Mesenteric fat pad (tissue), 1 donor: Measurements from ENCODE around the gene ZFP91. TPM values are rescaled to one million over a fixed set of nuclear protein-coding genes. Genes with fewer than 3 reads are reported as not detected.

Experiments
- DNase-seq: peaks from one replicate; pipeline ENCODE4 v3.0.0-alpha.2; 2020; ENCODE audit warnings: low spot score
- total RNA-seq: library from RNA; stranded (reverse); fragmentation: NEBNext Ultra II Directional; extraction: Animal tissue kit (Norgen Biotek cat#: 25700); gene quantifications from one replicate; pipeline ENCODE4 v1.2.1, GENCODE V29; 2021
- donor health status: DM: yes; HTN: yes; CAD: no.

The ZFP91 gene
- total RNA-seq, 1 donor from 2014 or later, result 58.7 TPM

DNA sequence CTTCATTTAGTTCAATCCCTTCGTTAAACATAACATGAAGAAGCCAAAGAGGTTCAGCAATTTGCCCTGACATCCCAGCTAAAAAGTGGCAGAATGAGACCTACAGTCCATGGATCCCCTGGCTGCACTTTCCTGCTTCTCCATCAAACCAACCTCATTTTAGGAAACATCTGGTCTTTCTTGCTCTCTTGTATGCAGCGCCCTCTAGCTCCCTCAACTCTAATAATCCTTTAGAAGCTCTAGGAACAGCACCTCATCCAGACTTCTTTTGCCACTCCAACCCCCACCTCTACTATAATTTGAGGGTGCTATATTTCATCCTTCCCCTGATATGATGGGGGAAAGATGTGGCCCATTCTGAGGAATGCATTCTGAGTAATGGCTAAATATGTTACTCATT is 51.0 kb downstream of the ZFP91 start:
- DNase-seq, result no peak

DNA sequence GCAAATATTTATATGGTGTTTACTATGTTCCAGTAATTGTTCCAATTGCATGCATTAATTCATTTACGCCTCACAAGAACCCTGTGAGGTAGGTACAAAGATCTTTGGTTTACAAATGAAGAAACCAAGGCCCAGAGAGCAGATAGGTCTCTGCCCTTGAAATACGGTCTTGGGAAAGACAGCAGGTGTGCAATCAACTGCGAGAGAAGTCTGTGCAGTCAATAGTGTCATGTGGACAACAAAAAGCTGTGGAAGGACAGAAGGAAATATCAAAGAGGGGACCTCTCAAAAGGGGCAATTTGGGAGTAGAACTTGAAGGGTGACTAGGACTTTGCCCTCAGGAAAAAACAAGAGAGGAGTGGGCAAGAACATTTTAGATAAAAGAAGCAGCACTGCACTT is 52.5 kb downstream of the ZFP91 start:
- no peak for DNase-seq

DNA sequence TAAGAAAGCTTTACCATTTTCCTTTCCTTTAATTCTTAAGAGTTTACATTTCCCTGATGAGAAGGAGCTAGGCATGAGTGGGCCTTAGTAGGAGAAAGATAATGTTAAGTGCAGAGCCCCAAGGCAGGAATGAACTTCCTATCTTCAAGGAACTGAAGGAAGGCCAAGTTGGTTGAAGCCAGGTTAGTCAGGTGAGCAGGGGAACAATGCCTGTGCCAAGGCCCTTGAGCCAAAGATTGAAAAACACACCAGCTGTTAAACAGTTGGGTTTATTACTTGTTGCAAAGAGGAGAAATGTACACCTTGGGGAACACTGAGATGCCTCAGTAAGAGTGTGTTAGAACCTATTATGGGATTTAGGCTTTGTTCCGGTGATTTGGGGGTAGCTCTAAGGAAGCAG is 53.6 kb downstream of the ZFP91 start:
- DNase-seq, result no peak

DNA sequence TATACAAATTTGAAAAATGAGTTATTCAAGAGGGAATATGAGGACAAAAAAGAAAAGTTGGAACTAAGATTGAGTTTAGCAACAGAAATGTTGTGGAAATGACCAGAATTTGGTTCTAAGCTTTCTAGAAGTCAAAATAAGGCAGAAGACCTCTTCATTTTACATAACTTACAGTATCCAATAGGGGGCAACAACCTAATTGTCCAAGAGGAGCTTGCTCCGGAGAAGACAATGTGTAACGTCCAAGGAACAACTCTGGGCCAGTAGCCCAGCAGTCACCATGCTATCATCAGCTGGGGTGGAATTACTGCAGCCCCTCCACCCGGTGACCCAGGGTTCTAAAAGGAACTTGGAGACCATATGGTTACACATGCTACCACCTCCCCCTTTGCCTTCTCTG is 57.7 kb downstream of the ZFP91 start:
- DNase-seq, result no peak

DNA sequence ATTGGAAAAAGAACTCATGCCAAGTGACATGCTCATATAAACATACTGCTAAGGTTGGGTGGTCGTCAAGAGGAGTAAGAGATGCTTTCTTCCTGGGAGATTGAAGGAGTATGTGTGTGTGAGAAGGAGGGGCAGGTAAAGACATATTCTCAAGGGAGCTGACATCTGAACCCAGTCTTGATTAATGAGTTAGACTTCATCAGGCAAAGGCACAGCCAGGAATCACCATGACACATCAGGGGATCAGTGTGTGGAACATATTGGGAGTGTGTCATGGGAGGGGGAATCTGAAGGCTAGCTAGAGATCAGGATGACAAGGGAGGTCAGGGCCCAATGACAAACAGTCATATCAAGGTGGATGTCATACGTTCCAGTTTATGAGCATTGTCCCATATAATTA is 58.5 kb downstream of the ZFP91 start:
- no peak for DNase-seq

DNA sequence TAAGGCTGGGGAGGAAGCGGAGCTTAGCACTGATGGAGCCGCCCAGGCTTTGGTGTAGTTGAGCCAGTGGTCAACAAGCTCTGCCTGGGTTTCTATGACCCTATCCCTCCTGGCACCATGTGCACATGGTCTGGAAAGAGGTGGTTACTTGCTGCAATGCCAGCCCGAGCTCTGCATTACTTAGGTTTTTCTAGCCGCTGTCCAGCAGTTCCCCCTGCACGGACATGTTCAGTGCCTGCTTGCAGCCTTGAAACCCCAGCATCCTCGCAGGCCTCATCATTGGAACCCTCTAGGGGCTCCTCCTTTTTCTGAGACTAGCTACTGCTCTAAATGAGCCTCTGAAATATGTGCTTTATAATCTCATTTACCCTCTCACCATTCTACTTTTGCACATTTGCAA is 60.2 kb downstream of the ZFP91 start:
- DNase-seq, result no peak

DNA sequence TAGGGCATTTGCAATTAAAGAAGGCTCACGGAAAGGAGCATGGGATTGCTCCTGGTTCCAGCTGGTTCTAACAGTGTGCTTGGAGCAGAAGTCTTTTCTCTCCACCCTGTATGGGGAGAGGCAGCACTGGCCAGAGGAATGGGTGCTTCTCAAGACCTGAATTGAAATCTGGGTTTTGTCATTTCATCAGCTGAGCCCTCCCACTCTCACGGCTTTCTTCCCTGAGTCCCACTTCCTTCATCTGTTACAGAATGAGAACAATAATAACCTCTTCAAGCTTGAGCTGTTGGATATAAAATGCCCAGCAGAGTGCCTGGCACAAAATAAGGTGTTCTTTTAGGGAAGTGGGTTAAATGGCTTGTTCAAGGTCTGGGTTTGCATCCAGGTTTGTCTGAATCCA is 60.8 kb downstream of the ZFP91 start:
- no peak for DNase-seq

DNA sequence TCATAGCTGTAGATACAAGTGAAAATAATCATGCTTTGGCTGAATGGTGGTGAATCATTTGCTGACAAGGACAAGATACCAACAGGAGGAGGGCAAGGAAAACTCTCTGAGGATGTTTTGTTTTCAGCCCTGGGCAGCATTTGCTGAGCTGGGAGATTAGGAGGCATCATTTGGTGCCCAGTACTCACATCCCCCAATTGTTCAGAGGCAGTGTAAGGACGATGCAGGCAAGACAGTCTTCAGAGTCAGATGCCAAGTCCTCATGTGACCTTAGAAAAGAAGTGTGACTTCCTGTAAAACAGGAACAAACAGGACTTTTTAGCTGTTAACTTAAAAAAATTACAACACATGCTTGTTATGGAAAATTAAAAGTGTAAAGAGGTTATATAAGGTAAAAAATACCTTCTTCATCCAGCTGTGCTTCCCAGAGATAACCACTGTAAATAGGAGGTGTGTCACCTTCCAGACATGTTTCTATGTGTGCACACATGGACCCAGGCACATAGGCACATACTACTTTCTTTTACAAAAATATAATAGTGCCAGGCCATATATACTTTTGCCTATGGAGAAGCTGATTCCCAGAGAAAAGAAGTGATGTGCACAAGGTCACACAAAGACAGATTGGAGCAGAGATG is 61.6 kb downstream of the ZFP91 start:
- DNase-seq, result no peak

DNA sequence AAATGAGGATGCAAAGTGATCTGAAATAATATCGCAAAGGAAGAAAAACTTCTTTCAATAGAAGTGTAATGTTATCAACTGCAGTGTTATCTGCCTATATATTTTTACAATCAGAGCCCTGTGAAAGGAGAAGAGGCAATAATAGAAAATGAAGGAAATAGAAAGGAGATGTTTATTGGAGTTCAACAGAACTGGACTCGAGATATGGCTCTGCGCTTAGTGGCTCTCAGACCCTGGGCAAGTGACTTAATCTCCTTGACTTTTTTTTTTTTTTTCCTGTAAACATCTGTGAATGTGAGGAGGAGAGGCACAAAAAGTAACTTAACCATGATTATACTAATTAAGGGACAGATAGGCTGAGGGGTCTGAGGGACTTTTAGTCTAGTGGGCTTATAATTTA is 62.5 kb downstream of the ZFP91 start:
- no peak for DNase-seq

DNA sequence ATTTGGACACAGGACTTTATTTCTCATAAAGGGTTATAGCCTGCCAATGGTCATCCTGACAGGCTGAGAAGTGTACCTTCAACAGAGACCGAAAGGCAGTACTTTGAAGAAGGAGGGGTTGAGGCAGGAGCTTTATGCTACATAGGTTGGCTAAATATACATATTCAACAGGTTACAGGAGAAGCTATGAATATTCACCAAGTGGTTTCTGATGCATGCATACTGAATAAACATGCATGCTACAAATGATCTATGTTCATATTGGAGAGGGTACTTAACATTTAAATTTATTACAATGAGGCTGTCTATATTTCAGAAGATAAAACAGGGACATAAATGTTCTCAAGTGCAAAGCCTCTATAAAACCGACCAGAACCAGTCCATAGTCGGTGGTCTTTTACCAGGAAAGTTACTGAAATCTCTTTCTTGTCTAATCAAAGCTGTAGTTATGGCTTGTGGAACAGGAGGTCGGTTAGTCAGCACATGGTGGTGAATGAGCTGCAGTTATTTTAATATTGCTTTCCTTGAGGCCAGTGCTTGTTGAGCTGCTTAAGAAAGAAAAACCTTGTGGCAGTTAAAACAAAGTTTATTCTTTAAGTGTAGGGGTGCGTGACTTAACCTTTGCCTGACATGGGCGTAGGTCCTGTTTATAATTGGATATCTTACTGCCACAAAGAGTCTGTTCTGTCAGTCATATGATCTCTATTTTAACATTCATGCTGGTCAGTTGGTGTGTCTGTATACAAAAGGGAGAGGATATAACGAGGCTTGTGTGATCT is 63.1 kb downstream of the ZFP91 start:
- no peak for DNase-seq

DNA sequence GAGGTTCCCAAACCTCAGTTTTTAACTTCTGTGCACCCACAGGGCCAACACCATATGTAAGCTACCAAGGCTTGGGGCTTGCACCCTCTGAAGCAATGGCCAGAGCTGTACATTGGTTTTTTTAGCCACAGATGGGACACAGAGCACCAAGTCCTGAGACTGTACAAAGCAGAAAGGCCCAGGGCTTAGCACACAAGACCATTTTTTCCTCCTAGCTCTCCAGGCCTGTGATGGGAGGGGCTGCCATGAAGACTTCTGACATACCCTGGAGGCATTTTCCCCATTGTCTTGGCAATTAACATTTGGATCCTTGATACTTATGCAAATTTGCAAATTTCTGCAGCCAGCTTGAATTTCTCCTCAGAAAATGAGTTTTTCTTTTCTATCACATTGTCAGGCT is 67.0 kb downstream of the ZFP91 start:
- DNase-seq, result no peak

DNA sequence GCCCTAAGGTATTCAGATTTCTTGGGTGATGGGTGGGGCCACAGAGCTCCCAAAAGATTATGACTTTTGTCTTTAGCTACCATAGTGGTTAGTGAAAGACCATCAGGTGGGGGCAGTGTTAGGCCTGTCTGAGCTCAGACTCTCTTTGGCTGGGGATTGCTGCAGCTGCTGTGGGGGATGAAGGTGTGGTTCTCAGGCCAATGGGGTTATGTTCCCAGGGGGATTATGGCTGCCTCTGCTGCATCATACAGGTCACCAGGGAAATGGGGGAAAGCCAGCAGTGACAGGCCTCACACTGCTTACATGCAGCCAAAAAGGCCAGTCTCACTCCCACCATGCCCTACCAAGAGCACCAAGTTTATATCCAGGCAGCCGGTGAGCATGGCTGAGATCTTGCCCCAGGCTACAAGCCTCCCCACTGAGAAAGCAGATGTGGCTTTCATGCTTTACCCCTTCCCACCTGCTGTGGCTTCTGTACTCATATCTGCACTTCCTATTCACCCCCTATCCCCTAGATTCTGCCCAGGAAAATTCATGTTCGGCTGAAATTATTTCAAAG is 68.4 kb downstream of the ZFP91 start:
- DNase-seq, result no peak

DNA sequence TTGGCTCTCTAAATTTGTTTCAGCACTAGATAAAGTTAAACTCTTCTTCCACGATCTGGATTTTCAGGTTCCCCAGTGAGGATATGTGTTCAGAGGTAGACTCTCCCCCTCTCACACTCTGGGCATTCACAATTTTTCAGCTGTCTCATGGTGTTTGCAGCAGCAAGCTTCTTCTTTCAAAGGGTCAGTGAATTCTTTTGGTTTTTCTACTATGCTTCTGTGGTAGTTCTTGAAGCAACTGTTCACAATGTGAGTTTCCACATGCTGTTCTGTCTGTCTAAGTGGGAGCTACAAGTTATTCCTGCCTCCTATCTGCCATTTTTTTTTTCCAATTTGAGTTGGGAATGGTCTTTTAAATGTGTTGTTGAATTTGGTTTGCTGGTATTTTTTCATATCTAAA is 69.0 kb downstream of the ZFP91 start:
- DNase-seq, result no peak

DNA sequence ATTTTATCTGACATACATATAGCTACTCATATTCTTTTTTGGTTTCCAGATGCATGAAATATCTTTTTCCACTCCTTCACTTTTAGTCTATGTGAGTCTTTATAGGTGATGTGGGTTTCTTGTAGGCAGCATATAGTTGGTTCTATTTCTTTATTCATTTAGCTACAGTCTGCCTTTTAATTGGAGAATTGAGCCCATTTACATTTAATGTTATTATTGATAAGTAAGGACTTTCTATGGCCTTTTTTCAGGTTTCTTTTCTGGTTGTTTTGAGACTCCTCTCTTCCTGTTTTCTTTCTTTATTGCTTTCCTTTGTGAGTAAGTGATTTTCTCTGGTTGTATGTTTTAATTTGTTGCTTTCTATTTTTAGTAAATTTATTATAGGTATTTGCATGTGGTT is 70.8 kb downstream of the ZFP91 start:
- DNase-seq, result no peak

DNA sequence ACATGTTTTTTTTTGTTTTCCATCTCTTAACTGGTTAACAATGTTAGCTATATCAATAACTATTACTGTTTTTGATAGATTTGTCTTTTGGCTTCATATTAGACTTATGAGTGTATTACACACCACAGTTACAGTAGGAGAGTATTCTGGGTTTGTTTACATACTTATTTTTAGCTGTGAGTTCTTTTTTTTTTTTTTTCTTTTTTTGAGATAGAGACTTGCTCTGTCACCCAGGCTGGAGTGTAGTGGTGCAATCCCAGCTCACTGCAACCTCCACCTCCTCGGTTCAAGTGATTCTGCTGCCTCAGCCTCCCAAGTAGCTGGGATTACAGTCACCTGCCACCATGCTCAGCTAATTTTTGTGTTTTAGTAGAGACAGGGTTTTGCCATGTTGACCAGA is 71.6 kb downstream of the ZFP91 start:
- DNase-seq, result no peak

DNA sequence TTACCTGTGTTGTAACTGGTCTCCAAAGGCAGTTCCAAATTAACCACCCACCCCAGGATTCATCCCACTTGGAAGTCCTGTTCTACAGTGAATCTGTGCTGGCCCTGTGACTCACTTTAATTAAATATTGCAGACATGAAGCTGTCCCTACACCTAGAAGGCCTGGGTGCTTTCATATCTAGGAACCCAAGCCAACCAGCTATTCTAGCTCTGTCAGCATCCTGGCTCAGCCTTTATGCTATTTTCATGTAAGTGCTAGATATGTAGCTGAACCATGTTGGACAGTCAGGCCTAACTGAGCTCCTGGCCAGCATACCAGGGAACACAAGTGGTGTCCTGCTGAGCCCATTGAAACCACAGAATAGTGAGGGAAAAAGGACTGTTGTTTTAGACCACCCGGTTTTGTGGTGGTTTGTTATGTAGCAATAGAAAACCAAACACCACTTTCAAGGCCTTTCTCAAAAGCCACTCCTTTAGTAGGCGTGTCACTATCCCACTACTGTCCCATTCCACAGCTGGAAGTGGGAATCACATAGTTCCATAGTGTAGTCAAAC is 73.9 kb downstream of the ZFP91 start:
- DNase-seq, result no peak

DNA sequence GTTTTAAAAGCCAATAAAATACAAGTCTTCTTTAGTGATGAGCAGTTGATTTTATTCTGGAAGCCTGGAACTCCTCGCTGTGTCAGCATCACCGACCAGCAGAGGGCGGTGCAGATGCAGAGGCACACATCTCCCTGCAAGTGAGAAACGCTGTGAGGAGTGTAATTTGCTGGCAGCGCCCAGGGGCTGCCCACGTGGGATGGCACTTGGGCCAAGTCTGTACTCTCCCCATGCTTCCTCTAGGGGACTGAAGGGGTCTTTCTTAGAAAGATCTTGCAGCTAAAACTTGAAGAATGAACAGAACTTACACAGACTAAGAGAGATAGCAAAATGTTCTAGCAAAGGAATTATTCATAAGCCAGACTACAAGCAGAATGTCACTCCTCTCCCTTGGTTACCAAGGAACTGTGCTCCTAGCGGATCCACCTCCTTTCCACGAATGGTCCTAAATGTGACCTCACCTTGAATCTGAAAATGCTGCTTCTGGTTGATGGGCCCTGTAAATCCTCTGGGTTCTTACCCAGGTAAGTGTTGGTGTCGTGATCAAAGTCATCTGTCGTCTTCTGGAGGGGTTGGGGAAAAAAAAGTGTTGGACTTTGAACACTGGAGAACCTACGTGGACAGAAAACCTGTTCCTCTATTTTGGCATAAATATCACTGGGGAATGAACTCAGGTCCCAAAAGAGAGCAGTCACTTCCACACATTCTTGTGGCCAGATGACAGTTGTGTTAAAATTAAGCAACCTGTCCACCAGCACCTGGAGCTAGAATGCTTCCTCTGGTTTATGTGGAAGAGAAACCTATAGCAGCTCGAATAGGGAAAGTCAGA is 75.4 kb downstream of the ZFP91 start:
- DNase-seq, result no peak

DNA sequence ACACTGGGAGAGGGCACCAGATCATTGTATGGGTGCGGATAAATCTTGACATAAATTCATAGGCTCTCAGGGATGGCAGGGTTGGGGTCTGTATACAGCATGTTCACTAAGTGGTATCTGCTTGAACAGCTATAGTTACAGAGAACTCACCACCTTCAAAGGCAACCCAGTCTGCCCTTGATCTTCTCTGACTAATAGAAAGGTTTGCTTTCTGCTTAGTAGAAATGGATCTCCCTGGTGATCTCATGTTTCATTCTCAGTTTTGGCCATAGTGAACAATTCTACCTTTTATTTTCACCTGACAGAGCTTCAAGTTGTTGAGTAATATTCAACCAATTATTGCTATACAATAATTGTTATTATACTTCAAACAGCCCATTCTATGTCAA is 76.0 kb downstream of the ZFP91 start:
- no peak for DNase-seq

DNA sequence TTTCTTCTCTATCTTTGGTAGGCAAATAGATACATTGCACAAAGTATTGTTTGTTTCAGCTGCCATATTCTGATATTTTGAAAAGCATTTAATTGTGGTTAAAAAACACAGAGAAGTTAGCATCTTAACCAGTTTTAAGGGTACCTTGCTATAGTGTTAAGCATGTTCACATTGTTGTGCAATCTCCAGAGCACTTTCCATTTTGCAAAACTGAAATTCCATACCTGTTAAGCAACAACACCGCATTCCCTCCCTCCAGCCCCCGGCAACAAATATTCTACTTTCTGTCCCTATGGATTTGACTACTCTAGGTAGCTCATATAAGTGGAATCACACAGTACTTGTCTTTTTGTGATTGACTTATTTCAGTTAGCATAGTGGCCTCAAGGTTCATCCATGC is 77.5 kb downstream of the ZFP91 start:
- no peak for DNase-seq

DNA sequence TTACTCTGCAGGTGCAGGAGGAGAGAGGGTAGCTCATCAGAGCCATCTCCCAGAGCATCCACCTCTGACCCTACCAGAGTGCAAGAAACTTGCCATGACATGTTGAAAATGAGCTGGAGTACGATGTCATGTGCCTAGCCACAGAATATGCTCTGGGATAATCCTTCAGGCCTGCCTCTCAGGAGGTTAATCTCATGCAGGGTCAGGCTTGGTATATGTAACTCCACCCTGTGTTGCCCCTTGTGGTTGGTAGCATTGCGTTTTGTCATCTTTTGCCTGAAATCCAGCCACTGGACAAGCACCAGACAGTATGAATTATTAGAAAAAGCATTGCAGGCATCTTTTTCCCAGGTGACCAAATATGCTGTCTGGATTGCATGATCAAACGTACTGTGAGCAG is 79.8 kb downstream of the ZFP91 start:
- DNase-seq, result no peak

DNA sequence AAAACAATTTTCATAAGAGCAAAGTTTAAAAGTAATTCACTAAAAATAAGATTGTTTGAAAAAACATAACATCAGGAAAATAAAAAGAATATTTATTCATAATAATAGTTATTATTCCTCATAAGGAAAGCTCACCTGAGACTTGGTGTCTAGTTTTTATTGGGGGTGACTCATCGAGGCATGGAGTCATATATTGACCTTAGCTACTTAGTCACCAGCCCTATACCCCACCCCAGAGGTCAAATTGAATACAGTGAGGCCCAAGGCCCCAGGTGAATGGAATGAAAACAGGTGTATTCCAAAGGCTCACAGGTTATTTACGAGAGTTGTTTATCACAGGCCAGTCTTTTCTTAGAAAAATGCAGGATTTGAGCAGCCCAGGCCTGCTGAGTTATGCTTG is 80.5 kb downstream of the ZFP91 start:
- no peak for DNase-seq
